GM12878 (cell line): ENCODE data around the gene NOTCH3. TPM values are rescaled to one million over a fixed set of nuclear protein-coding genes. Genes with fewer than 3 reads are reported as not detected.
A peak's percentile ranks its signal among the peaks of the same experiment; 100 is the strongest.

Source experiments
- ATAC-seq: fragments of 200-7000 bp; cut with Tn5 transposase; 3 replicates; pipeline ENCODE4 v1.9.1; 2020; ENCODE audit warnings: mild to moderate bottlenecking, moderate library complexity
- BruUV-seq: library from RNA; stranded (reverse); fragments of 400-500 nt; replicated peaks from 2 replicates; lab custom pipeline; 2021; lab: Mats Ljungman, UMichigan
- CTCF ChIA-PET: fragments of 300-600 bp; sonication (Branson Sonifier 250); formaldehyde crosslinking; extraction: SDS; loops from one replicate; lab custom pipeline; 2021; ENCODE audit warnings: inconsistent platforms; lab: Yijun Ruan, JAX
- POLR2A ChIA-PET: fragments of 350-600 bp; formaldehyde crosslinking; extraction: SDS; loops from one replicate; lab custom pipeline; 2021; ENCODE audit warnings: inconsistent platforms; lab: Charles Lee
- RAD21 ChIA-PET: fragments of 300-600 bp; sonication (Branson Sonifier 250); formaldehyde crosslinking; loops from one replicate; lab custom pipeline; 2023; ENCODE audit warnings: antibody characterized with exemption; ENCODE audit not compliant: unreplicated experiment; lab: Charles Lee
- SMC1A ChIA-PET: fragments of 300-600 bp; sonication (Branson Sonifier 250); formaldehyde crosslinking; loops from one replicate; lab custom pipeline; 2023; ENCODE audit not compliant: unreplicated experiment, uncharacterized antibody; lab: Charles Lee
- DNase-seq: peaks from one replicate; pipeline ENCODE4 v3.0.0-alpha.2; 2011; ENCODE audit warnings: low read depth, low spot score
- FAIRE-seq: peaks from 3 replicates; lab custom pipeline; 2011; peaks lifted over from hg19 to GRCh38; lab: Jason Lieb, UNC
- H2AFZ ChIP-seq: 2 replicates; pipeline ENCODE4 v1.6.0; 2011; ENCODE audit warnings: low read depth, low read length, control low read depth; ENCODE audit not compliant: control insufficient read depth
- H3K27ac ChIP-seq: 2 replicates; pipeline ENCODE4 v1.5.1; 2011; ENCODE audit warnings: control low read depth; ENCODE audit not compliant: control insufficient read depth, insufficient read depth
- H3K27me3 ChIP-seq, 2 experiments: replicated peaks in 1 of 2; 2 replicates each; pipeline versions ENCODE4 v1.6.0 to v1.6.1; 2011; ENCODE audit warnings: low read length in 1 of 2; ENCODE audit not compliant: control insufficient read depth in 2 of 2, insufficient read depth in 2 of 2
- H3K36me3 ChIP-seq, 2 experiments: 2 replicates each; pipeline ENCODE4 v1.5.1; 2011; ENCODE audit warnings: low read length in 1 of 2; ENCODE audit not compliant: control insufficient read depth in 2 of 2, insufficient read depth in 2 of 2
- H3K4me1 ChIP-seq: 2 replicates; pipeline ENCODE4 v1.6.1; 2011; ENCODE audit warnings: mild to moderate bottlenecking, low read length, moderate library complexity, mixed read lengths; ENCODE audit not compliant: control insufficient read depth, insufficient read depth
- H3K4me2 ChIP-seq: 2 replicates; pipeline ENCODE4 v1.6.0; 2011; ENCODE audit warnings: control low read depth; ENCODE audit not compliant: control insufficient read depth, insufficient read depth
- H3K4me3 ChIP-seq: fragments of 200-600 bp; sonication (generic); 2 replicates; pipeline ENCODE4 v1.5.1; 2016
- H3K79me2 ChIP-seq: 2 replicates; pipeline ENCODE4 v1.6.0; 2011; ENCODE audit warnings: low read length; ENCODE audit not compliant: control insufficient read depth, insufficient read depth
- H3K9ac ChIP-seq: 2 replicates; pipeline ENCODE4 v1.8.0; 2011; ENCODE audit warnings: low read length, control low read depth, mixed read lengths; ENCODE audit not compliant: control insufficient read depth, insufficient read depth
- H3K9me3 ChIP-seq: replicated peaks from 3 replicates; pipeline ENCODE4 v1.5.1; 2011; ENCODE audit warnings: mild to moderate bottlenecking, low read length; ENCODE audit not compliant: control insufficient read depth, insufficient read depth
- H4K20me1 ChIP-seq: 2 replicates; pipeline ENCODE4 v1.6.0; 2011; ENCODE audit not compliant: control insufficient read depth, insufficient read depth
- BCL3 ChIP-seq: IDR thresholded peaks from 2 replicates; pipeline ENCODE4 v1.6.1; 2011; ENCODE audit warnings: borderline replicate concordance, low read depth, mild to moderate bottlenecking, moderate library complexity, low read length; ENCODE audit not compliant: insufficient read depth, poor library complexity, severe bottlenecking
- IRF5 ChIP-seq: fragments of 450-650 bp; IDR thresholded peaks from 2 replicates; pipeline ENCODE4 v1.6.1; 2017; ENCODE audit warnings: borderline replicate concordance
- MTA3 ChIP-seq: IDR thresholded peaks from 2 replicates; pipeline ENCODE4 v1.6.1; 2012; ENCODE audit warnings: low read length, inconsistent platforms, borderline replicate concordance
- NFYA ChIP-seq: IDR thresholded peaks from 2 replicates; pipeline ENCODE4 v1.6.1; 2011; ENCODE audit warnings: low read depth, mild to moderate bottlenecking, low read length, improper control_type of control experiment, borderline replicate concordance
- POLR2A ChIP-seq: IDR thresholded peaks from 2 replicates; pipeline ENCODE4 v1.6.1; 2011; ENCODE audit warnings: low read depth, mild to moderate bottlenecking, low read length
- SIN3A ChIP-seq: IDR thresholded peaks from 2 replicates; pipeline ENCODE4 v1.6.1; 2012; ENCODE audit warnings: low read depth, low read length, improper control_type of control experiment
- TCF12 ChIP-seq: IDR thresholded peaks from 2 replicates; pipeline ENCODE4 v1.6.1; 2011; ENCODE audit warnings: low read depth, mild to moderate bottlenecking, low read length
- USF1 ChIP-seq: IDR thresholded peaks from 2 replicates; pipeline ENCODE4 v1.6.1; 2011; ENCODE audit warnings: borderline replicate concordance, low read depth, mild to moderate bottlenecking, moderate library complexity, mixed read lengths, low read length; ENCODE audit not compliant: insufficient read depth; ENCODE audit errors: extremely low read length
- ZBTB11 ChIP-seq: fragments of 450-650 bp; formaldehyde crosslinking; IDR thresholded peaks from 2 replicates; pipeline ENCODE4 v1.5.0; 2022; ENCODE audit warnings: mild to moderate bottlenecking, missing genetic modification characterization
- WGBS: methylation state at CpG from one replicate; pipeline ENCODE4 v1.1.6; 2016; ENCODE audit warnings: low lambda C conversion rate; ENCODE audit not compliant: insufficient replicate concordance, insufficient coverage; ENCODE audit errors: missing lambda C conversion rate; 5-methylcytosine and 5-hydroxymethylcytosine counted together
- in situ Hi-C: fragments of 300-500 bp; cut with MboI; formaldehyde crosslinking; loops from 9 replicates; pipeline ENCODE4 v1.14.3; 2018; ENCODE audit warnings: mixed read lengths
- intact Hi-C: fragments of 100-400 bp; cut with micrococcal nuclease; formaldehyde crosslinking; loops from one replicate; pipeline ENCODE4 v1.14.2; 2022; ENCODE audit not compliant: unreplicated experiment
- polyA plus RNA-seq, 11 experiments: library from polyadenylated mRNA; depleted of rRNA in 4 of 11; unstranded in 6 of 11; stranded (reverse) in 5 of 11; fragments of >200 nt; fragmentation: Nextera tagmentation in 4 of 11; fragmentation: Illumina TruSeq in 1 of 11; extraction: Ambion mirVana in 4 of 11; extraction: Trizol in 1 of 11; gene quantifications; 1 replicate in 1 of 11; 2 replicates in 10 of 11; pipeline versions ENCODE4 v1.2.1 to v1.2.3, GENCODE V29; 2011 to 2016; ENCODE audit warnings: inconsistent platforms in 2 of 11, missing spikeins in 2 of 11, low read depth in 1 of 11
- total RNA-seq, 4 experiments: library from RNA; depleted of rRNA in 3 of 4; stranded (reverse); fragments of >200 nt in 3 of 4; fragmentation: Illumina TruSeq in 1 of 4; extraction: Trizol in 1 of 4; gene quantifications; 2 replicates each; pipeline versions ENCODE4 v1.2.1 to v1.2.3, GENCODE V29; 2013 to 2021

Gene NOTCH3
- total and polyA plus RNA-seq, 10 of the 15 experiments (the other 5 are each of a cell fraction or from before 2014, with no cell fraction given), result 0.01 to 0.42 (median 0.10) TPM; not detected in 5

GRCh38 chr19:15210323-15210781 is 9.6 kb upstream of the NOTCH3 start:
- H3K9me3 ChIP-seq, result no peaks in the 10 kb centered on the region
- no peak for DNase-seq
- H3K4me1 ChIP-seq, result no peaks in the 10 kb centered on the region
- H2AFZ ChIP-seq, result no peak overlapping the region
- CTCF ChIA-PET, result no interaction called here
- FAIRE-seq, result no peak
- intact Hi-C loops, result no loop called here
- H3K79me2 ChIP-seq, result no peaks in the 10 kb centered on the region
- no peaks in the 10 kb centered on the region for H4K20me1 ChIP-seq
- no peaks in the 10 kb centered on the region for H3K36me3 ChIP-seq
- RAD21 ChIA-PET, result no interaction called here
- WGBS, result 0% methylated on average over 5 of the region's 5 CpGs
- H3K4me2 ChIP-seq, result no peak overlapping the region
- in situ Hi-C loops, result no loop called here
- H3K27me3 ChIP-seq, result no peaks in the 10 kb centered on the region
- POLR2A ChIA-PET, result no interaction called here
- no peak overlapping the region for H3K4me3 ChIP-seq
- H3K9ac ChIP-seq, result no peak overlapping the region
- no peak overlapping the region for H3K27ac ChIP-seq
- SMC1A ChIA-PET, result no interaction called here
- no TSS peak for BruUV-seq
- peak; percentile 65 for TF ChIP-seq BCL3
- TF ChIP-seq USF1, result no peak
- no peak for ATAC-seq

- intact Hi-C loops, result no loop called here
- Histone ChIP-seq H2AFZ (no peak overlapping the region), H3K27me3 (peaks cover 0 to 2% of the 10 kb centered on the region in 2 experiments; a peak in 2 of 4 replicates), H3K9ac (no peak overlapping the region), H3K9me3 (no peaks in the 10 kb centered on the region), H3K27ac (no peak overlapping the region), H3K4me1 (no peaks in the 10 kb centered on the region), H4K20me1 (no peaks in the 10 kb centered on the region), H3K79me2 (no peaks in the 10 kb centered on the region), H3K36me3 (no peaks in the 10 kb centered on the region), H3K4me2 (no peak overlapping the region), H3K4me3 (no peak overlapping the region)
- ChIA-PET SMC1A (no interaction called here), POLR2A (interaction anchor here (0.6 kb wide), 1 partner anchor 16 kb away, joined by 5 read pairs; no protein-coding TSS in a partner anchor), CTCF (no interaction called here), RAD21 (no interaction called here)
- ATAC-seq (no peak), DNase-seq (no peak), FAIRE-seq (no peak)
- in situ Hi-C loops, result no loop called here
- BruUV-seq, result no TSS peak
- 79% methylated on average over 16 of the region's 18 CpGs for WGBS
- no peak for TF ChIP-seq SIN3A
- TF ChIP-seq ZBTB11 (CRISPR knock-in tag), result no peak
- TF ChIP-seq MTA3, result no peak
- TF ChIP-seq TCF12, result no peak
- no peak for TF ChIP-seq IRF5
- TF ChIP-seq POLR2A, result no peak
- no peak for TF ChIP-seq NFYA
Measured at GRCh38 chr19:15201374-15202023, 704 bp upstream of the NOTCH3 start.
